T-helper 1 cell treated with Interleukin-12 subunit alpha and Interleukin-12 subunit beta and Interleukin-4 antibody, amounts not matched to agents 30 μg/mL and 1 μg/mL, for 36 hours (primary cell): ENCODE measurements around the gene RARA.
"Not testable (repeated sequence)": the region's sequence is repeated elsewhere in the genome, so short reads cannot be mapped to it uniquely, and the experiment has no call there.

Experiments used
- H3K27ac Mint-ChIP-seq: one replicate; pipeline ENCODE4 v1.8.0; 2021; ENCODE audit warnings: mild to moderate bottlenecking, mixed read lengths
- H3K27me3 Mint-ChIP-seq: one replicate; pipeline ENCODE4 v1.8.0; 2021; ENCODE audit warnings: low read depth, mixed read lengths
- H3K36me3 Mint-ChIP-seq: one replicate; pipeline ENCODE4 v1.8.0; 2021; ENCODE audit warnings: low read depth, mixed read lengths
- H3K4me1 Mint-ChIP-seq: one replicate; pipeline ENCODE4 v1.8.0; 2021; ENCODE audit warnings: low read depth, mixed read lengths
- H3K4me3 Mint-ChIP-seq: one replicate; pipeline ENCODE4 v1.8.0; 2021; ENCODE audit warnings: mild to moderate bottlenecking, moderate library complexity, mixed read lengths
- H3K9me3 Mint-ChIP-seq: one replicate; pipeline ENCODE4 v1.8.0; 2021; ENCODE audit warnings: mixed read lengths

Gene RARA

GRCh38 chr17:40356990-40357881 lies 48.3 kb downstream of the RARA start:
- Mint-ChIP-seq H3K27ac (no peak overlapping the region), H3K9me3 (no peaks in the 10 kb centered on the region), H3K27me3 (peaks cover 13% of the 10 kb centered on the region), H3K36me3 (peaks cover 12% of the 10 kb centered on the region), H3K4me1 (peaks cover 16% of the 10 kb centered on the region), H3K4me3 (no peak overlapping the region)

- Mint-ChIP-seq H3K27ac (no peak overlapping the region), H3K4me3 (peak overlapping the region; percentile 14), H3K36me3 (peaks cover 5% of the 10 kb centered on the region), H3K9me3 (no peaks in the 10 kb centered on the region), H3K27me3 (peaks cover 13% of the 10 kb centered on the region), H3K4me1 (peaks cover 14% of the 10 kb centered on the region)
Measured at GRCh38 chr17:40358323-40359038, 49.5 kb downstream of the RARA start.

DNA sequence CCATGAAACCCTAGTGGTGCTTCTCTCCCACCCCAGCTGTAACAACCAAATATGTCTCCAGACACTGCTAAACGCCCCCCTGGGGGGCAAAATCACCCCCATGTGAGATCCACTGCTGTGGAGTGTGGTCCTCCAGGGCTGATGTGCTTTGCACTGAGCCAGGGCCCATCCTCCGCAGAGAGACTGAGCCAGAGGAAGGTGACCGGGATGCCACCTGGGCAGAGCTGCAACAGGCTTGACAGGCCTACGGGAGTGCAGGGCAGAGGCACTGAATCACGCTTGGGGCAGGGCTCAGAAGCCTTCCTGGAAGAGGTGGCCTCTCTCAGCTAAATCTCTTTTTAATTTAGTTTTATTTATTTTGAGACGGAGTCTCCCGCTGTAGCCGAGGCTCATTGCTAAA lies 51.1 kb downstream of the RARA start:
- peaks cover 3% of the 10 kb centered on the region for H3K36me3 Mint-ChIP-seq
- H3K4me1 Mint-ChIP-seq = peaks cover 15% of the 10 kb centered on the region
- H3K4me3 Mint-ChIP-seq = no peak overlapping the region
- H3K9me3 Mint-ChIP-seq = no peaks in the 10 kb centered on the region
- no peak overlapping the region for H3K27ac Mint-ChIP-seq
- H3K27me3 Mint-ChIP-seq = peaks cover 13% of the 10 kb centered on the region

DNA sequence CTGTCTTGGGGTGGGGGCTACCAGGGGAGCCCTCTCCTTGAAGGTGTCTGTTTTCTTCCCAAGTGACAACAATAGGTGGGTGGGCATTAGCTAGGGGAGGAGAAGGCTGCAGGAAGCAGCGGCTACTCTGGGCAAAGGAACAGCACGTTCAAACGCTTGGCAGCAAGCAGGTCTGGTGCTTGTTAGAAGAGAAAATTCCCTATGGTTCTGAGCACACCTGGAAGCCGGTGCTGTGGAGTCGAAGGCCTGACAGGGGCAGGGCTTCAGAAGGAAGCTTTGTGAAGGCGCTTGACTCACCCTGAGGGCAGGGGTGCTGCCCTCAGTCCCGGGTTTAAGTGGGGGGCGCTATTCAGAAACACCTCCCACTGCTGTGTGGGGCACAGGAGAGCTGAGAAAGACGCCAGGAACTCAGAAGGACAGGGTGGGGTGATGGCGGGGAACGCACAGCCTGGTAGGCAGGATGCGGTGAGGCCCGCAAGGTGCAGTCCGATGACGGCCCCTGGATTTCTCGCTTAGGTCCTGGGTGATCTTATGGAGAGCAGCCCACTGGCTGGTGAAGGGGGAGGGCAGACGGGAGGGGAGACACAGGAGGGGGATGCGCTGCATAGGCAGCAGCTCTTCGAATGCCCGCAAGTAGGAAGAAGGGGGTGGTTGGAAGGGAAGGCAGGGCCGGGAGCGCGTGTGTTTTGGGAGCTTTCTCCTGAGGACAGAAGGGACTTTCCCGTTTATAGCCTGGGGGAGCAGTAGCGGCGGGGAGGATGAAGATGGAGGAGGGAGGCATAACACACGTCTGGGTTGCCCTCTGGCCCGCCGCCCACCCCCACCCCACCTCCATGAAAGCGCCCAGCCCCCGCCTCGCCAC lies 52.3 kb downstream of the RARA start:
- Mint-ChIP-seq H3K9me3 (no peaks in the 10 kb centered on the region), H3K27me3 (peaks cover 13% of the 10 kb centered on the region), H3K4me3 (peak overlapping the region; percentile 22), H3K27ac (no peak overlapping the region), H3K4me1 (peaks cover 15% of the 10 kb centered on the region), H3K36me3 (no peaks in the 10 kb centered on the region)

- Mint-ChIP-seq H3K4me3 (peak overlapping the region; percentile 19), H3K9me3 (no peaks in the 10 kb centered on the region), H3K27ac (peak overlapping the region; percentile 12), H3K36me3 (no peaks in the 10 kb centered on the region), H3K4me1 (peaks cover 15% of the 10 kb centered on the region), H3K27me3 (peaks cover 13% of the 10 kb centered on the region)
Measured at GRCh38 chr17:40361925-40362695, 53.1 kb downstream of the RARA start.

GRCh38 chr17:40362696-40363110 lies 53.7 kb downstream of the RARA start:
- H3K27ac Mint-ChIP-seq = peak overlapping the region; percentile 12
- peaks cover 15% of the 10 kb centered on the region for H3K4me1 Mint-ChIP-seq
- H3K4me3 Mint-ChIP-seq = peak overlapping the region; percentile 19
- peaks cover 13% of the 10 kb centered on the region for H3K27me3 Mint-ChIP-seq
- H3K9me3 Mint-ChIP-seq = no peaks in the 10 kb centered on the region
- no peaks in the 10 kb centered on the region for H3K36me3 Mint-ChIP-seq

GRCh38 chr17:40363111-40363827 lies 54.3 kb downstream of the RARA start:
- Mint-ChIP-seq H3K36me3 (no peaks in the 10 kb centered on the region), H3K27me3 (peaks cover 13% of the 10 kb centered on the region), H3K27ac (no peak overlapping the region), H3K4me1 (peaks cover 13% of the 10 kb centered on the region), H3K9me3 (no peaks in the 10 kb centered on the region), H3K4me3 (peak overlapping the region; percentile 74)

DNA sequence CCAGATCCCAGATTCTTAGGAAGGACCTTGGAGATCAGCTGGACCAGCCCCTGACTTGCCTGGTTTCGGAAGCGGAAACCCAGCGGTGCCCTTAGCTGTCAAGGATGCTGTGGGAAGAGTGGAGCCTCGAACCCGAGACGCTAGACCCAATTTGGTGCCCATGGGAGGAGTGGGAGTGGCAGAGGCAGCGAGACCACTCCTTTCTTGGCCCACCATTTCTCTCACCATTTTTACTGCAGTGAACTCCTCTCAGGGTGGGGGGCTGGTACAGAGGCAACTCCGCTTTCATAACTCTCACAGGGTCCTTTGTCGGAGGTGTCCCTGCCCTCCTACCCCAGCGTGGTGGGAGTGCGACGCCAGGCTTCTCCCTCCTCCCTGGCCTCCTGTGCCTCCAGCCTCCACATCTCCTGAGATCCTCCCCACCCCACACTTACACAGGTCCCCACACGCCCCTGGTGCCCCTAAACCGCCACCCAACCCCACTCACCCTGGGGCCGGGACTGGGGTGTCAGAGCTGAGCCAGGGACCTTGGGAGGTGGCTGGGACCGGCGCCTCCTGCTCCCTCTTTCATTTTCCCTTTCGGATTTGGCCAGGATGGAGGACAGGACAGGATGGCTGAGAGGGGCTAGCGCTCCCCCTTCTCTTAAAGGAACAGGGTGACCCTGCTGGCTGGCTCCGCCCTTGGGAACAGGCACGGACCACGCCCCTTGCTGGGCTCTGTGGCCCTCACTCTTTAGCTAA lies 55.3 kb downstream of the RARA start, which contains the start of gene GJD3:
GJD3 (minus strand) TSS at position 617 of the 741 bp plus-strand sequence. CDS start 922 bp downstream, outside the sequence.
- no peak within 1 kb of the TSS for H3K27ac Mint-ChIP-seq
- H3K9me3 Mint-ChIP-seq = no peaks in the 10 kb centered on the region
- H3K36me3 Mint-ChIP-seq = no peaks in the 10 kb centered on the region
- H3K27me3 Mint-ChIP-seq = peaks cover 13% of the 10 kb centered on the region
- H3K4me3 Mint-ChIP-seq = peak within 1 kb of the TSS; percentile 72
- peaks cover 8% of the 10 kb centered on the region for H3K4me1 Mint-ChIP-seq

- no peaks in the 10 kb centered on the region for H3K9me3 Mint-ChIP-seq
- H3K4me3 Mint-ChIP-seq = no peak overlapping the region
Measured at GRCh38 chr17:40364906-40365305, 55.9 kb downstream of the RARA start.

DNA sequence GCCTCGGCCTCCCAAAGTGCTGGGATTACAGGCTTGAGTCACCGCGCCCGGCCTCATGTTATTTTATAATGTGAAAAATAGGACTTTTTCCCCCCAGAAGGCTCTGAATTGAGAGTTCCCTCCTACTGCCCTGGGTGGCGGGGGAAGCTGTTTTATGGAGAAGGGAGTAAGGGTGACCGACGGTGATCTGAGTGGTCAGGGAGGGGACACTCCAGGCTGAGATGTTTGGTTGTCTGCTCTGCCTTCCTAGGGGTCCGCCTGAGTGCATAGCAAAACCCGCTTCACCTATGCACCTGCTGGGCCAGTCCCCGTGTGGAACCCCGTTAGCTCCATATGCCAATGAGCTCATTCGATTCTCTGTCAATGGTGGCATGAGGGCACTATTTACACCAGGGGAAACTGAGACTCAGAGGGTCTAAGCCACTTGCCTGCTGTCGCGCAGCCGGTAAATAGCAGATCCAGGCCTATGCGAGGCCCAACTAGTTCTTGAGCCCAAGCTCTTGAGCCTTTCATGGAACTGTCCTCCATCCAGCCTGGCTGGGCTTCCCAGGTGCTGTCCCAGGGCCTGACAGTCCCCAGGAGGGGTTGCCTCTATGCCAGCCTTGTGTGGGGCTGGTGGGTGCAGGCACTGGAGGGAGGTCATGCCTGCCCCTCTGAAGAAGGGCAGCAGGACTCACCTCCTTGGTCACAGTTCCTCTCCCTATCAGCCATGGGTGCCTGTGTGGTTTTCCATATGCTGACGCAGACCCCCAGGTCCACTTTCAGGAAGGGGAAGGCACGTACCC lies 57.3 kb downstream of the RARA start:
- Mint-ChIP-seq H3K4me3 (no peak overlapping the region), H3K27ac (no peak overlapping the region), H3K4me1 (peaks cover 5% of the 10 kb centered on the region), H3K36me3 (no peaks in the 10 kb centered on the region), H3K9me3 (no peaks in the 10 kb centered on the region), H3K27me3 (peaks cover 3% of the 10 kb centered on the region)

More at GRCh38 chr17:40364906-40365305, 55.9 kb downstream of the RARA start:
- Mint-ChIP-seq H3K27ac (no peak overlapping the region), H3K36me3 (no peaks in the 10 kb centered on the region), H3K27me3 (peaks cover 13% of the 10 kb centered on the region), H3K4me1 (peaks cover 8% of the 10 kb centered on the region)

- Mint-ChIP-seq H3K9me3 (no peaks in the 10 kb centered on the region), H3K4me1 (peaks cover 7% of the 10 kb centered on the region), H3K36me3 (no peaks in the 10 kb centered on the region), H3K27ac (no peak overlapping the region), H3K4me3 (no peak overlapping the region), H3K27me3 (no peaks in the 10 kb centered on the region)
Measured at GRCh38 chr17:40366861-40367518, 58.0 kb downstream of the RARA start.

DNA sequence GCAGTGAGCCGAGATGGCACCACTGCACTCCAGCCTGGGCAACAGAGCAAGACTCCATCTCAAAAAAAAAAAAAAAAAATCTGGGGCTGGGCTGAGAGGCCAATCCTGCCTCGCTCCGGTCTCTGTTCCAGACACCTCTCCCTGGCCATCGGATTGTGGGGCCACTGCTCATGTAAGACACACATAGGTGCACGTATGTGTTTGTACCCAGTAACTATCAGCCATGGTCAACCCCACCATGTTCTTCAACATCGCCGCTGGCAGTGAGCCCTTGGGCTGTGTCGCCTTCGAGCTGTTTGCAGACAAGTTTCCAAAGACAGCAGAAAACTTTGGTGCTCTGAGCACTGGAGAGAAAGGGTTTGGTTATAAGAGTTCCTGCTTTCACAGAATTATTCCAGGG lies 58.7 kb downstream of the RARA start:
- H3K4me1 Mint-ChIP-seq = peaks cover 10% of the 10 kb centered on the region
- not testable (repeated sequence) for H3K4me3 Mint-ChIP-seq, H3K27me3 Mint-ChIP-seq, H3K27ac Mint-ChIP-seq, H3K36me3 Mint-ChIP-seq, H3K9me3 Mint-ChIP-seq
